ENCODE results near the gene ECT2L. TPM values are rescaled to one million over a fixed set of nuclear protein-coding genes. Genes with fewer than 3 reads are reported as not detected.
A peak's percentile ranks its signal among the peaks of the same experiment; 100 is the strongest.
"Not testable (repeated sequence)": the region's sequence is repeated elsewhere in the genome, so short reads cannot be mapped to it uniquely, and the experiment has no call there.

ECT2L gene
- total RNA-seq, 1 donor from 2014 or later: not detected

DNA sequence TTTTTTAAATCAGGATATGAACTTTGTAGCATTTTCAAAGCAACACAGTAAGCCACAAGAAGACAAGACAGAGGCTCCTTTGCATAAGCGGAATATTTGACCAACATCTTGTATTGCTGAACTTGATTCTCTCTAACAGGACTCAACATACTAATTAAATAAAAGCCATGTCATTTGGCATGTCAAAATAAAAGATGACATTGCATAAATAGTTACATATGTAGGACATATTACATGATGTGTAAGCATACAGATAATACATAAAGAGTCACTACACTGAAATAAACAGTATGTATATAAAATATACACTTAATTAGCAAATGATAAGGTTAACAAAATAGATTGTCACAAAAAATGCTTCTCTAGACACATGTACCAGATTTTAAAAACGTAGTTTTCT is 129.9 kb downstream of the ECT2L start:
- Histone ChIP-seq H3K4me3 (ENCODE audit: low read depth, low read length) (no peak overlapping the region), H3K27me3 (ENCODE audit: control insufficient read depth, insufficient read depth, low read length) (no peaks in the 10 kb centered on the region), H3K36me3 (ENCODE audit: control insufficient read depth, insufficient read depth, low read length) (peaks cover 2% of the 10 kb centered on the region)
- DNase-seq (ENCODE audit: low read depth) (no peak), FAIRE-seq (no peak)
- no peak for TF ChIP-seq CTCF (IDR thresholded peaks at IDR 0.05; ENCODE audit: insufficient read depth, low read length, severe bottlenecking)

DNA sequence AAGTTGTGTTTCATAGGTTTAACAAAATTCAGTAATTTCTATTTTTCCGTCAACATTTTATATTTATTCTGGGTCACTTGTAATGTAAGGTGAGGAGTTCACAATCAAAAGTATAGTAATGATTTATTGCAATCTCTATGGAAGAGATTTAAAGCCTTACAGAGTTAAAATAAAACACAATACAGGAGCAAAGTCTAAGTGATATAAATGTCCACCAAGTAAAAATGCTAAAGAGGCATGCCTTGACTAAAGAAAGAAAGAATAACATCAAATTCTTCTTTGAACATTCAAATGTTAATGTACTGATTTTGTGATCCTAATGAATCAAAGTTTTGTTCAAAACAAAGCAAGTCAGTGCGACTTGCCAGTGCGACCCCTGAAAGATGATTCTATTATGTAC is 130.7 kb downstream of the ECT2L start:
- FAIRE-seq (no peak), DNase-seq (ENCODE audit: low read depth) (no peak)
- Histone ChIP-seq H3K36me3 (ENCODE audit: control insufficient read depth, insufficient read depth, low read length) (peaks cover 1% of the 10 kb centered on the region), H3K27me3 (ENCODE audit: control insufficient read depth, insufficient read depth, low read length) (no peaks in the 10 kb centered on the region), H3K4me3 (ENCODE audit: low read depth, low read length) (no peak overlapping the region)
- TF ChIP-seq CTCF (IDR thresholded peaks at IDR 0.05; ENCODE audit: insufficient read depth, low read length, severe bottlenecking): no peak

DNA sequence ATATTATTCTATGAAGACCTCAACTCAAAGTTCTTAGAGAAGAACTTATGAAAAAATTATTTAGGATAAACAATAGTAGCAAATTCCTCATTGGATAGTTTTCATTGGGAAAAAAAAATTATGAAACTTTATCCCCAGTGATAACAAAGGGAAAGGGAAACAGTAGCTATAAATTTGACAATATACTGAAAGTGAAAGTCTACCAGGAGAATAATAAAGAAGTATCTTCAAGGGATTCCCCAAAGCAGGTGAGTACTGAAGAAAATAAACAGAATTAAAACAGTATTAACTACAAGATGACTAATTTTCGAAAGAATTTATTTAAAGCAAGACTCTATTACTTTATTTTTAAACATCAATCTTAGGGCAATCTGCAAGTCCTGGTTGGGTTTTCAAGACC is 135.8 kb downstream of the ECT2L start:
- FAIRE-seq (no peak), DNase-seq (ENCODE audit: low read depth) (no peak)
- Histone ChIP-seq H3K36me3 (ENCODE audit: control insufficient read depth, insufficient read depth, low read length) (no peaks in the 10 kb centered on the region), H3K4me3 (ENCODE audit: low read depth, low read length) (no peak overlapping the region), H3K27me3 (ENCODE audit: control insufficient read depth, insufficient read depth, low read length) (no peaks in the 10 kb centered on the region)
- no peak for TF ChIP-seq CTCF (IDR thresholded peaks at IDR 0.05; ENCODE audit: insufficient read depth, low read length, severe bottlenecking)

DNA sequence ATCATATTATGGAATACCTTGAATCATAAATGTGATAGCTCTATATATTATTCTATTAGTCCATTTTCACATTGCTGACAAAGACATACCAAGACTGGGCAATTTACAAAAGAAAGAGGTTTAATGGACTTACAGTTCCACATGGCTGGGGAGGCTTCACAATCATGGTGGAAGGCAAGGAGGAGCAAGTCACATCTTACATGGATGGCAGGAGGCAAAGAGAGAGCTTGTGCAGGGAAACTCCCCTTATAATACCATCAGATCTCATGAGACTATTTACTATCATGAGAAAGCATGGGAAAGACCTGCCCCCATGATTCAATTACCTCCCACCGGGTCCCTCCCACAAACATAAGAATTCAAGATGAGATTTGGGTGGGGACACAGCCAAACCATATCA is 141.0 kb downstream of the ECT2L start:
- H3K36me3 ChIP-seq (ENCODE audit: control insufficient read depth, insufficient read depth, low read length); H3K27me3 ChIP-seq (ENCODE audit: control insufficient read depth, insufficient read depth, low read length); H3K4me3 ChIP-seq (ENCODE audit: low read depth, low read length); FAIRE-seq; DNase-seq (ENCODE audit: low read depth): not testable (repeated sequence)

DNA sequence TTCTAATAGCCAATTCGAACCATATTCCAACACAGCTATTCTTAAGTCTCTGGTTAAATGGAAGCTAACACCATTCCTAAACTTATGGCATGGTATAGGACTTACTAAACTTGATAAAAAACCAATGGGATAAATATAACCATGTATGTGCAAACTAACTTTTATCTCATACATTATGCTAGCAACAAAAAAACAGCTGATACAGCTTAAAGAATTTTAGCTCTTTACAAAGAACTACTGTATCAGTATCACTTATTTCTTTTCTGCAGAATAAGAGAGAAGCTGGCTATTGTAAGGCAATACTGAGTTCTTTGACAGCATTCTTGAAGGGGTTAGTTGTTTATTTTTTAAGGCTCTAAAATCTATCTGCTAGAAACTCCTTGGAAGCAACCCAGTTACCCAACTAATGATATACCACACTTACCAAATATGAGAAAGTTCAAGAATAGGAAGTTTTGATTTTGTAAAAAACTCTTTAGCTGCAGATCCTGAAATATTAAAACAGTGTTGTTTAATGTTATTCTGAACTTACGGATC is 147.3 kb downstream of the ECT2L start:
- H3K27me3 ChIP-seq (ENCODE audit: control insufficient read depth, insufficient read depth, low read length): no peaks in the 10 kb centered on the region
- no peak for TF ChIP-seq CTCF (IDR thresholded peaks at IDR 0.05; ENCODE audit: insufficient read depth, low read length, severe bottlenecking)
- H3K36me3 ChIP-seq (ENCODE audit: control insufficient read depth, insufficient read depth, low read length): peaks cover 9% of the 10 kb centered on the region
- FAIRE-seq: no peak
- no peak for DNase-seq (ENCODE audit: low read depth)
- no peak overlapping the region for H3K4me3 ChIP-seq (ENCODE audit: low read depth, low read length)

- Histone ChIP-seq H3K36me3 (ENCODE audit: control insufficient read depth, insufficient read depth, low read length) (peaks cover 9% of the 10 kb centered on the region), H3K4me3 (ENCODE audit: low read depth, low read length) (no peak overlapping the region), H3K27me3 (ENCODE audit: control insufficient read depth, insufficient read depth, low read length) (no peaks in the 10 kb centered on the region)
- TF ChIP-seq CTCF (IDR thresholded peaks at IDR 0.05; ENCODE audit: insufficient read depth, low read length, severe bottlenecking): no peak
- DNase-seq (ENCODE audit: low read depth): peak; percentile 76
- FAIRE-seq: no peak
These were observed 148.5 kb downstream of the ECT2L start for GRCh38 chr6:138944412-138944811.

Measured in bronchial epithelial cell (primary cell).